Stimulated activated CD4-positive, alpha-beta T cell treated with anti-CD3 and anti-CD28 coated beads, Interleukin-2, amount 100 ng/mL, for 4 hours (primary cell): Measurements from ENCODE around the gene DLST.
A peak's percentile ranks its signal among the peaks of the same experiment; 100 is the strongest.

Source experiments
- DNase-seq: peaks from one replicate; pipeline ENCODE4 v3.0.0-alpha.2; 2020; ENCODE audit warnings: low read depth

DLST gene

GRCh38 chr14:74896400-74896799 lies 14.7 kb downstream of the DLST start:
- no peak for DNase-seq

GRCh38 chr14:74897642-74898041 lies 15.9 kb downstream of the DLST start:
- no peak for DNase-seq

- no peak for DNase-seq
These were observed 16.4 kb downstream of the DLST start for GRCh38 chr14:74898083-74898482.

- no peak for DNase-seq
These were observed 17.0 kb downstream of the DLST start for GRCh38 chr14:74898694-74899093.

- DNase-seq: no peak
These were observed 21.4 kb downstream of the DLST start for GRCh38 chr14:74902941-74903705.

DNA sequence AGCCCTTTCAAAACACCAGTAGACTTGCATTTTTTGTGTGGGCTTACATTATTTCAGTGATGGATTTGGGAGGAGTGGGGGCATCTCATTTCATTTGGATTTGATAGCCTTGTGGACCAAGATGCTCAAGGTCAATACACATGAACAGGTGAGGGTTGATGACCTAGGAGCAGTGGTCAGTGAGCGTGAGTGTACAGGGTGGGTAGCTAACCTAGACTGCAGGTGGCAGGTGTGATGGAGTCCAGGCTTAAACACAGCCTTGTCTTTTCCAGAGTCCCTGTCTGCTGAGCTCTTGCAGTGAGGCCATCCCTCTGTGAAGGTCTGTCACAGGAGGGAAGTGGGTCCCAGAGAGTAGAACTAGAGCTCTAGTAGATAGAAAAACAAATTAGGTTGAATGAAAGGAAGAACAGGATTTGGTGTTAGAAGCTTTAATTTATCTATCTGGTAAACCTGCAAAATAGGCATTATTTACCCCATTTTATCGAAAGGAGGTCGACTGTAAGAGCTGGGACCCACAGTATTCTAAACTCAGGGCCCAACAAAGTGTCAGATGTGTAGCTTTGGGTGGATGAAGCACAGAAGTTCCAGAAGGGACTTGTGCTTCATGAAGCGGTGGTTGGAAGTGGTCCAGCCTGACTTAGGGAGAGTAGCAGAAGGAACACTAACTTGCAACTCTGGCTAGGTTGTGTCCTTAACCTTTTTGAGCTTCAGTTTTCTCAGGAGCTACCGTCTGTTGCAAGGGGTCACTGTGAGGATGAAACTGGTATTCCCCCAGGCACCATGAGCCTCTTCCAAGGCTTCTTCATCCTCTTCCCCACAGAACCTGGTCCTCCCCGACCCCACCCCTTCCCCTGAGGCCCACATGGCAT lies 23.2 kb downstream of the DLST start:
- no peak for DNase-seq

GRCh38 chr14:74905595-74906142 lies 24.0 kb downstream of the DLST start:
- peak; percentile 70 for DNase-seq

DNA sequence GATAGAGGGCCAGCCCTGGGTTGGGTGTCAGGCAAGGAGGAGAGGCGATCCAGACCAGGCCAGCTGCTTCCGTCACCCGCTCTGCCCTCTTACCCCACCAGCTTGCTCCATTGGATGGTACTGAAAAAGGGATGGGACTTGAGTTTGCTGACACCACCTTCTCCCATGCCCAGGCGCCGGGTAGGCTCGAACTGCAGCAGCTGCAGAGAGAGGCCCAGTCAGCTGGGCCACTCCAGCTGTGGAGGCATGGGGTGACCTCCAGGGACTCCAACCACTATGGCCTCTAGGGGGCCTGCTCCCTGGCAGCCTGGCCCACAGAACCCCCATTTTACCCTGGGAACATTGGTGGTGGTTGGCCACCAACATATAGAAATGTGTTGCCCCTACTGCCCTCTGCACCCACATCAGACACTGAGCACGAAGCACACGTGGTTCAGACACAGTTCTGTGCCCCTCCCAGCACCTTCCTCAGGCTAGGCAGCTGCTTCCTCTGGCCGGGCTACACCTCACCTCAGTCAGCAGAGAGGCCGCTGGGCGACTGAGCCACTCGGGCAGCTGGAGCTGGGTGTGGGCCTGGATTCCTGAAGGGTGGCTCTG lies 25.3 kb downstream of the DLST start:
- no peak for DNase-seq

GRCh38 chr14:74907744-74908143 lies 26.0 kb downstream of the DLST start:
- DNase-seq: no peak

DNA sequence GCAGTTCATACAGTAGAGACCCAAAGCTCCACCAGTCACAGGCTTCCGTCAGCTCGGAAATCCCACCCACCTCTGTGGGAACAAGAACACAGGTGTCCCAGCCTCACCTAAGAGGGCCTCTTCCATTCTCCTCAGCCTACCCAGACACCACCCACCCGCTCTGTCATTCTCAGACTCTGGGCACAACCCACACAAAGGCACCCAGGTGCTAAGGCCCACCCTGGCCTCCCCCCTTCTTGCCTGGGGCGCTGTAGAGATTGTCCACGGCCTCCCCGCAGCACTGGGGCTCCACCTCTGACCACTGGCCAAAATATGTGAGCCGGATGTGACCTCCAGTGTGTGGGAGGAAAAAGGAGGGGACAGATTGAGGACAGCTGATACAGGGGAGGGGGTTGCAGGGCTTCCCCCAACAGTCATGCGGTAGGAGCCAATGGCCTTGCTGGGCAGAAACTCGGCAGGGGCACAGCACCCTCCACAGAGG lies 27.2 kb downstream of the DLST start:
- no peak for DNase-seq

DNA sequence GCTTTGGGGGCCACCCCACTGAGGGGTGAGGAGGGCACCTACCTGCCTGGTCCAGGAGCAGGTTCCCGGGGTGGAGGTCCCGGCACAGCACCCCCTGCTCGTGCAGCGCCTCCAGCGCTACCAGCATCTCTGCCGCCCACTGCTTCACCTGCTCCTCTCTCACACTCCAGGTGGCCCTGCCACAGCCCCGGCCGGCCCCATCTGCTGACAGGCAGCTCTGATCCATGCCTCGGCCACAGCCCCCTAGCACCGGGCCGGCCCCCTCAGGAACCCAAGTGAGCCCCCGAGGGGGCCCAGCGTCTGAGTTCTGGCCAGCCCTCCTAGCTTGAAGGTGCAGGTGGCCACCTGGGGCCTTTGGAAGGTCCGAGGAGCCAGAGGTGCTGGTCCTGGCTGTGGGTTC lies 27.8 kb downstream of the DLST start:
- no peak for DNase-seq

GRCh38 chr14:74909911-74910310 lies 28.2 kb downstream of the DLST start:
- no peak for DNase-seq

DNA sequence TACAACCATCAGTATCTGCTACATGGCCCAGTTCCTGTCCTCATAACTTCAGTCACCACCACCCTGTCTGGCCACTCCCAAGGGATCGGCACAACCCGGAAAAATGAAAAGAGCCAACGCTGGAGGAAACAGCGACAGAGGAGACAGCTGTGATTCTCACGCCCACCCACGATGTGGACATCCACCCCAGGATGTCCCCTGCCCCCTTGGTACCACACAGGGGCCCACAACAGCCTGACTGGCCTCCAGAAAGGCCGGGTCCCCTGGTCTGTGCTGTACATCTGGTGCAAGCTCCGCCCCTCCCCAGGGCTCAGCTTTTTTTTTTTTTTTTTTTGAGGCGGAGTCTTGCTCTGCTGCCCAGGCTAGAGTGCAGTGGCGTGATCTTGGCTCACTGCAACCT lies 28.8 kb downstream of the DLST start:
- no peak for DNase-seq

DNA sequence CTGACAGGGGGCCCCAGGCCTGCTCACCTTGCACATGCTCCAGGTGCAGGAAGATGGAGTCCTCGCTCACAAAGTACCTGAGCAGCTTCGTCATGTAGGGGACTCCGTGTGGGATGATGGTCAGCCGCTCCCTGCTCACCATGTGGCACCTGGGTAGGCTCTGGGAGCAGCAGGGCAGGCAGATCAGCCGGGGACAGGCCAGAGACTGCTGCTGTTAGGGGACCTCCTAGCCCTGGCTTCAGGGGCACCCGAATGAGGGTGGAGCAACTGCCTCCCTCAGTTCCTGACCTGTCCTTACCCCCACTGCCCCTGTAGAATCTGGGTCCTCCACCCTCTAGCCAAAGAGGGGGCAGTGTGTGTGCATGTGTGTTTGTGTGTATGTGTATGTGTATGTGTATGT lies 29.5 kb downstream of the DLST start:
- no peak for DNase-seq

DNA sequence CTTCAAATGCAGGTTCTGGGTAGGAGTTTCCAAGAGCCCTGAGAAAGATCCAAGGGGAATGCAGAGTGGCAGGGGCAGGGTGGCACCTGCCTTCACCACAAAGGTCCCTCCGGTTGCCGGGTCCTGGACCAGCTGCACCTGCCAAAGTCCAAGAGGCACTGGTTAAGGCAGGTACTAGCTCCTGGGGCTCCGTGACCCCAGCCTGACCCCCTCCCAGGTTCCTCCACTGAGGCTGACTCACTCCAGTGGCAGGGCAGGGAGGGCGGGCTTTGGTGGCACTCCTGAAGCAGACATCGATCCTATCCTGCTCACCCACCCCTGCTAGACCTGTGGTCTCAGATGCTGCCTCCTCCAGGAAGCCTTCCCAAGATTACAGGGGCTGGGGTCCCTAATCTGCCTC lies 30.0 kb downstream of the DLST start:
- no peak for DNase-seq

GRCh38 chr14:74912111-74912510 lies 30.4 kb downstream of the DLST start:
- DNase-seq: no peak

DNA sequence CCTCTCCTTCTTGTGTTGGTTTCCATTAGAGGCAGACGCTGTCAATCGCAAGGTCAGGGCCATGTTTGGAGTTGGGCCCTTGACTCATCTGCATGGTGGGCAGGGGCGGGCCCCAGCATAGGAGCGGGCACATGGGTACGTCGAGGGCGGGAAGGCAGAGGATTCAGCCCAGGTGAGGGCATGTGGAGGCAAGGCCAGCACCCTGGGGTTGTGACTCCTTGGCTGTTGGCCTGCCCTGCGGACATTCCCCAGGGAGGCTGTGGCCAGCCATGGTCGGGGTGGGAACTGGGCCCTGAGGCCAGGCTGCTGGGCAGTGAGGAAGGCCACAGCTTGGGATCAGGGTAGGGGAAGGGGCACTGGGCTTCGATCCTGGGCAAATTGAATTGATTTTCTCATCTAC lies 31.1 kb downstream of the DLST start:
- no peak for DNase-seq

DNA sequence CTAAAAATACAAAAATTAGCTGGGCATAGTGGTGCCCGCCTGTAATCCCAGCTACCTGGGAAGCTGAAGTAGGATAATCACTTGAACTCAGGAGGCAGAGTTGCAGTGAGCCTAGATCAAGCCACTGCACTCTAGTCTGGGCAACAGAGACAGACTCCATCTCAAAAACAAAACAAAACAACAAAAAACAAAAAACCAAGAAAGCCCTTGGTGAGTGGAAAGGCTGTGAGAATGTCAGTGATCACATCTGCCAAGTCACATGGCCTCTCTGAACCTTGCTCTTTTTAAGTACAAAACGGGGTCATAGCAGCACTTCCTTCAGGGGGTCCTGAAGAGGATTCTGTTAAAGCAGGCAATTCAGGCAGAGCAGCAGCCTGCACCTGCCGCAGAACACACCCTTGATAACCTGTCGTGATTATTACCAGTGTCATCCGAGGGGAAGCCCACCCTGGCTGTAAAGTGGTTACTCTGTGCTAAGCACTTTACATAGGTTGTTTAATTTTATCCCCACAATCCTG lies 31.7 kb downstream of the DLST start:
- DNase-seq: no peak

GRCh38 chr14:74913986-74914573 lies 32.4 kb downstream of the DLST start:
- DNase-seq: no peak

DNA sequence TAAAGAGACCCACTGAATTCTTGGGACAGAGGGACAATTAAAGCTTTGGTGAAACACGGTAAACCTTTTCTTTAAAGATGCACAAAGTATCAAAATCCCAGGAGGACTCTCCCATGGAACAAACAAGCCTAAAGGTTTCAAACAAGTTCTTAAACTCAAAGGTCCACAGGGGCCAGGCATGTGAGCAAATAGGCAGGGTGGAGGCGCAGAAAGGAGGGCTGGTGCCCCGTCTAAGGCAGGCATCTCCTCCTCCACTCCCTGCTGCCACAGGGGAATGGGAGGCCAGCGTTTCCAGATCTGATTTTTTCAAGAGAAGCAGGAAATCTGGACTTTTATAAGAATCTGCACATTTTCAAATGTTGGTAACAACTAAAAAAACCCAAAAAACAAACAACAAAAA lies 33.7 kb downstream of the DLST start:
- no peak for DNase-seq

- DNase-seq: no peak
These were observed 34.1 kb downstream of the DLST start for GRCh38 chr14:74915826-74916225.

DNA sequence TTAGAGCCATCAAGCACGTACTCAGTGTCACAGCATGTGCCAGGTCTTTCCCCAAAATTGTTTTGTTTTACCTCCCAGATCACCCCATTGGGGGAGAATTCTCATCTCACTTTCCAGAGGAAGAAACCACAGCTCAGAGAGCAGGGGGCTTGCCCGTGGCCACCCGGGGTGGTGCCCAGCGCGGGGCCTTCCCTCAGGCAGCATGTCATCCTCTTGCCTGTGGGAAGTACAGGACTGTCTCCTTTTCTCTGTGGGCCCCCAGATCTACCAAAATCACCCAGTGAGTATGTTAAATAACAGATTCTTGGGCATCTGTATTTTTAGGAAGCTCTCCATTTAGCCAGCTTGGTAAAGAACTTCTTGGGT lies 35.4 kb downstream of the DLST start:
- DNase-seq: no peak
